ENCODE measurements around the gene TMEM270.
A peak's percentile ranks its signal among the peaks of the same experiment; 100 is the strongest.
"Not testable (repeated sequence)": the region's sequence is repeated elsewhere in the genome, so short reads cannot be mapped to it uniquely, and the experiment has no call there.

The TMEM270 gene

GRCh38 chr7:73842067-73842976, 18.6 kb upstream of the TMEM270 start, which contains the start of gene METTL27:
TSS of gene METTL27 (minus strand) at chr7:73842516. CDS start at chr7:73842140, 376 bp downstream.
- peaks cover 0 to 20% (median 10%) of the 10 kb centered on the region in 4 donors for H3K4me1 ChIP-seq
- TF ChIP-seq CTCF (IDR thresholded peaks at IDR 0.05) = no peak
- H3K36me3 ChIP-seq = no peaks in the 10 kb centered on the region
- H3K27ac ChIP-seq = peak within 1 kb of the TSS; percentile 77 to 81
- DNase-seq = peak; percentile 95 to 97
- peaks cover 0 to 3% of the 10 kb centered on the region in 2 donors for H3K27me3 ChIP-seq
- H3K4me3 ChIP-seq = peak within 1 kb of the TSS; percentile 73 to 85
- intact Hi-C loops (cut with DNase I; ENCODE audit: low total_unique reads) = loop anchor here (10.0 kb wide), 1 partner anchor 88 kb away; no protein-coding TSS in a partner anchor
- no peaks in the 10 kb centered on the region for H3K9me3 ChIP-seq

GRCh38 chr7:73844131-73844547, 16.8 kb upstream of the TMEM270 start:
- Histone ChIP-seq H3K9me3 (no peaks in the 10 kb centered on the region), H3K4me1 (peaks cover 0 to 20% (median 10%) of the 10 kb centered on the region in 4 donors), H3K27me3 (no peaks in the 10 kb centered on the region), H3K4me3 (no peak overlapping the region), H3K27ac (no peak overlapping the region), H3K36me3 (no peaks in the 10 kb centered on the region)
- no peak for TF ChIP-seq CTCF (IDR thresholded peaks at IDR 0.05)
- no peak for DNase-seq
- intact Hi-C loops (cut with DNase I; ENCODE audit: low total_unique reads) = loop anchor here (10.0 kb wide), 1 partner anchor 89 kb away; no protein-coding TSS in a partner anchor

DNA sequence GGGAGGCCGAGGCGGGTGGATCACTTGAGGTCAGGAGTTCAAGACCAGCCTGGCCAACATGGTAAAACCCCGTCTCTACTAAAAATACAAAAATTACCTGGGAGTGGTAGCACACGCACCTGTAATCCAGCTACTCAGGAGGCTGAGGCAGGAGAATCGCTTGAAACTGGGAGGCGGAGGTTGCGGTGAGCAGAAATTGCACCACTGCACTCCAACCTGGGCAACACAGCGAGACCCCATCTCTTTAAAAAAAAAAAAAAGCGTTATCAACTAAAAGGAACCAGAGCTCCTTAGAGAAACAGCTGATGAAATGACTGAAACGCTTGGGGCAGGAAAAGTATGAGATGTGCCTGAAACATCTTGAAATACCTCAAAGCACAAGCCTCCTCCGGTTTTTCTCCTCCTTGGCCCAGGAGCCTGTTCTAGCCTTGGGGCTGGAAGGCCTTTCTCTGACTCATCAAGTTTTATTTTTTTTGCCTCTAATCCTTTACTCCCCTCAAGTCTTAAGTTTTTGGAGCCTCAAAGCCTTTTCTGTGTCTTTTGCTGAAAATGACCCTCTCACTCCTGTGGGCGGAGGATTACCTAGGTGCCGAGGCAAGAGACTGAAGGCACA, 16.0 kb upstream of the TMEM270 start:
- Histone ChIP-seq H3K9me3 (no peaks in the 10 kb centered on the region), H3K27me3 (no peaks in the 10 kb centered on the region), H3K4me3 (no peak overlapping the region), H3K27ac (no peak overlapping the region), H3K36me3 (no peaks in the 10 kb centered on the region), H3K4me1 (peaks cover 0 to 14% (median 10%) of the 10 kb centered on the region in 4 donors)
- no peak for TF ChIP-seq CTCF (IDR thresholded peaks at IDR 0.05)
- intact Hi-C loops (cut with DNase I; ENCODE audit: low total_unique reads) = loop anchor here (10.0 kb wide), 1 partner anchor 90 kb away; no protein-coding TSS in a partner anchor
- no peak for DNase-seq

GRCh38 chr7:73845701-73846195, 15.2 kb upstream of the TMEM270 start:
- not testable (repeated sequence) for H3K27me3 ChIP-seq, H3K36me3 ChIP-seq, H3K27ac ChIP-seq, H3K4me3 ChIP-seq, H3K9me3 ChIP-seq
- DNase-seq = peak in 1 of 2 donors; percentile 50
- intact Hi-C loops (cut with DNase I; ENCODE audit: low total_unique reads) = loop anchor here (10.0 kb wide), 1 partner anchor 91 kb away; no protein-coding TSS in a partner anchor
- H3K4me1 ChIP-seq = peaks cover 0 to 18% (median 12%) of the 10 kb centered on the region in 4 donors

- no peaks in the 10 kb centered on the region for H3K27me3 ChIP-seq
- H3K36me3 ChIP-seq = no peaks in the 10 kb centered on the region
- no peak overlapping the region for H3K27ac ChIP-seq
- no peak for DNase-seq
- intact Hi-C loops (cut with DNase I; ENCODE audit: low total_unique reads) = loop anchor here (10.0 kb wide), 1 partner anchor 93 kb away; no protein-coding TSS in a partner anchor
- no peak for TF ChIP-seq CTCF (IDR thresholded peaks at IDR 0.05)
- H3K9me3 ChIP-seq = no peaks in the 10 kb centered on the region
- H3K4me3 ChIP-seq = no peak overlapping the region
- peaks cover 0 to 22% (median 13%) of the 10 kb centered on the region in 4 donors for H3K4me1 ChIP-seq
Measured at GRCh38 chr7:73847941-73848723, 12.8 kb upstream of the TMEM270 start.
